Activated T-cell treated with anti-CD3 and anti-CD28 coated beads for 1 hour (primary cell): Measurements from ENCODE around the gene PCDHB1.
"Not testable (repeated sequence)": the region's sequence is repeated elsewhere in the genome, so short reads cannot be mapped to it uniquely, and the experiment has no call there.

Source experiments
- DNase-seq: peaks from one replicate; pipeline ENCODE4 v3.0.0-alpha.2; 2020; ENCODE audit warnings: low read depth

PCDHB1 gene

DNA sequence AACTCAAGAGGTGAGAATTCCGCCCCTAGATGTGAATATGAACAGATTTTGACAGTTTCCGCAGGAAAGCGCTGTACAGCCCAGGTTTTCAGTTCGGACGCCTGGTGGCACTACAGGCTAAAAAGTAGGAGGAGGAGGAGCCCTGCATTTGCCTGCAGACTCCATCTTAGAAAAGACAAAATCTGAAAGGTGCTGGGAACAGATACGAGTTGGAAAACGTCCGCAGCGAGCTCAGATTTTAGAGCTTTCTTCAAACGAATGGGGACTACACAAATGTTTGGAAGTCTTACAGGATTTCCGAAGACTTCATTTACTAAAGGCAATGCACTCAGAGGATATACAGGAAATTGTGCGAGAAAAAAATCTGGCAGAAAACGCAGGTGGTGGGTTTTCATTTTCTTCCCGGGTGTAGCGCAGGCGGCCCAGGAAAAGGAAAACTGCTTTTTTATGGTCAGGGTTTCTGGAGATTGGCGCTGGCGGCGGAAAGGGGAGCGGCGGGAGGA, 33.4 kb downstream of the PCDHB1 start:
- peak; percentile 5 for DNase-seq

DNA sequence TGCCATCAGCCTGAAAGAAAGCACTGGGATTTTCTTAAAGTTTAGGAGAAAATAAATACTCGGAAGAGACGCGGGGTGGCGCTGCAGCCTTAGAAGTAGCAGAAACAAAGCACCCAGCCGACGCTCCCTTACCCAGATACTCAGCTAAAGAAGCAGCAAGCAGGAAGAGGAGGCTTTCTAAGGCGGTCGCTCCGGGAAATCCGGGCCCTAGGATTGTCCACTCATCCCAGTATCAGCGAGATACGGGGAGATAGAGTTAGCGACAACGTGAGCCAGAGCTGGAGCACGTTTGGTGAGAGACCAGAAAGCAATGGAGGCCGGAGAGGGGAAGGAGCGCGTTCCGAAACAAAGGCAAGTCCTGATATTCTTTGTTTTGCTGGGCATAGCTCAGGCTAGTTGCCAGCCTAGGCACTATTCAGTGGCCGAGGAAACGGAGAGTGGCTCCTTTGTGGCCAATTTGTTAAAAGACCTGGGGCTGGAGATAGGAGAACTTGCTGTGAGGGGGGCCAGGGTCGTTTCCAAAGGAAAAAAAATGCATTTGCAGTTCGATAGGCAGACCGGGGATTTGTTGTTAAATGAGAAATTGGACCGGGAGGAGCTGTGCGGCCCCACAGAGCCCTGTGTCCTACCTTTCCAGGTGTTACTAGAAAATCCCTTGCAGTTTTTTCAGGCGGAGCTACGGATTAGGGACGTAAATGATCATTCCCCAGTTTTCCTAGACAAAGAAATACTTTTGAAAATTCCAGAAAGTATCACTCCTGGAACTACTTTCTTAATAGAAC, 43.5 kb downstream of the PCDHB1 start, which contains the start of gene PCDHB2:
TSS of gene PCDHB2 (plus strand) at position 135 of the 782 bp plus-strand sequence. CDS start at position 311, 176 bp downstream.
- no peak for DNase-seq

GRCh38 chr5:141095263-141095641, 44.1 kb downstream of the PCDHB1 start:
- no peak for DNase-seq

DNA sequence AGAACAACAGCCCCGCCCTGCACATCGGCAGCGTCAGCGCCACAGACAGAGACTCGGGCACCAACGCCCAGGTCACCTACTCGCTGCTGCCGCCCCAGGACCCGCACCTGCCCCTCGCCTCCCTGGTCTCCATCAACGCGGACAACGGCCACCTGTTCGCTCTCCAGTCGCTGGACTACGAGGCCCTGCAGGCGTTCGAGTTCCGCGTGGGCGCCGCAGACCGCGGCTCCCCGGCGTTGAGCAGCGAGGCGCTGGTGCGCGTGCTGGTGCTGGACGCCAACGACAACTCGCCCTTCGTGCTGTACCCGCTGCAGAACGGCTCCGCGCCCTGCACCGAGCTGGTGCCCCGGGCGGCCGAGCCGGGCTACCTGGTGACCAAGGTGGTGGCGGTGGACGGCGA, 45.0 kb downstream of the PCDHB1 start:
- DNase-seq, result not testable (repeated sequence)

GRCh38 chr5:141096586-141096985, 45.4 kb downstream of the PCDHB1 start:
- DNase-seq, result not testable (repeated sequence)

- no peak for DNase-seq
Measured at GRCh38 chr5:141100243-141100805, 49.1 kb downstream of the PCDHB1 start, which contains the start of gene PCDHB3. TSS of gene PCDHB3 (plus strand) at chr5:141100473. CDS start at chr5:141100650, 177 bp downstream.

DNA sequence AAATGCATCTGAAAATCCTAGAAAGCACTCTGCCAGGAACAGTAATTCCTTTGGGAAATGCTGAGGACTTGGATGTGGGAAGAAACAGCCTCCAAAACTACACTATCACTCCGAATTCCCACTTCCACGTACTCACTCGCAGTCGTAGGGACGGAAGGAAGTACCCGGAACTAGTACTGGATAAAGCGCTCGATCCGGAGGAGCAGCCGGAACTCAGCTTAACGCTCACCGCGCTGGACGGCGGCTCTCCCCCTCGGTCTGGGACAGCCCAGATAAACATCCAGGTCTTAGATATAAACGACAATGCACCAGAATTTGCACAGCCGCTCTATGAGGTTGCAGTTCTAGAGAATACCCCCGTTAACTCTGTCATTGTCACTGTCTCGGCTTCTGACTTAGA, 49.9 kb downstream of the PCDHB1 start:
- no peak for DNase-seq

- not testable (repeated sequence) for DNase-seq
Measured at GRCh38 chr5:141102070-141102469, 50.9 kb downstream of the PCDHB1 start.

GRCh38 chr5:141102471-141102870, 51.3 kb downstream of the PCDHB1 start:
- not testable (repeated sequence) for DNase-seq

DNA sequence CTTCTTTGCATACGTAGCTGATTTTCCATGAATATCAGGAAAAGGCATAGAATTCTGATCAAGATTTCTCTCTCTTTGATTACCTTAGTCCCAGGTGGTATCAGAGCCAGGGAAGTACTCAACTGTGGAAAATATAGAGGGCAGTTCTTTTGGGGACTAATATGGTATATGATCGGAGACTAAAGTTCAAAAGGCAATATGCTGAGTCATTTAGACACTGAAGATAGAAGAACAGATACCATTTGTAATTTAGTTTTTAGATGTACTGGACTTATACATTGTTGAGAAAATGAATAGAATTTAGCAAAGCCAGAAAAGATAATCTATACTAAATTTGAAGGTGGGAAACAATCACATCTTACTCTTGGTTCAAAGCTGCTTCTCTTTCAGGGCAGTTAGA, 54.2 kb downstream of the PCDHB1 start:
- no peak for DNase-seq
